Measurements from ENCODE around the gene NDUFS5. TPM values are rescaled to one million over a fixed set of nuclear protein-coding genes. Genes with fewer than 3 reads are reported as not detected.
"Not testable (repeated sequence)": the region's sequence is repeated elsewhere in the genome, so short reads cannot be mapped to it uniquely, and the experiment has no call there.

NDUFS5 gene
- total RNA-seq (10 to 100 TPM; 86.6 to 94.0 TPM), total RNA-seq (52.5 to 97.5 reads per million in 2 donors)

- peaks cover 9% of the 10 kb centered on the region for H3K36me3 Mint-ChIP-seq (ENCODE audit: low read depth)
- H3K9me3 ChIP-seq (ENCODE audit: control insufficient read depth, low read length, poor library complexity, severe bottlenecking), result no peaks in the 10 kb centered on the region
- peak; percentile 61 to 73 (median 68) for DNase-seq
- peaks cover 19% of the 10 kb centered on the region for H3K4me1 Mint-ChIP-seq
- peak within 1 kb of the TSS; percentile 99 for H3K27ac Mint-ChIP-seq
- peak within 1 kb of the TSS; percentile 100 for H3K4me3 Mint-ChIP-seq
- ATAC-seq, result peak; percentile 96
- no peaks in the 10 kb centered on the region for H3K27me3 Mint-ChIP-seq
Measured at GRCh38 chr1:39026051-39026865, at the start of gene NDUFS5. Gene NDUFS5 (plus strand): TSS chr1:39026350. CDS start chr1:39028725, 2,375 bp downstream.

GRCh38 chr1:38977399-38978244, 48.5 kb upstream of the NDUFS5 start:
- not testable (repeated sequence) for H3K4me1 Mint-ChIP-seq; H3K9me3 ChIP-seq (ENCODE audit: control insufficient read depth, low read length, poor library complexity, severe bottlenecking); H3K27me3 Mint-ChIP-seq; H3K36me3 Mint-ChIP-seq (ENCODE audit: low read depth)
- peak; percentile 88 for ATAC-seq
- H3K27ac Mint-ChIP-seq, result peak overlapping the region; percentile 65
- DNase-seq, result peak; percentile 36 to 65 (median 37)
- peak overlapping the region; percentile 45 for H3K4me3 Mint-ChIP-seq

- peak overlapping the region; percentile 65 for H3K27ac Mint-ChIP-seq
- H3K9me3 ChIP-seq (ENCODE audit: control insufficient read depth, low read length, poor library complexity, severe bottlenecking); ATAC-seq; H3K27me3 Mint-ChIP-seq; H3K36me3 Mint-ChIP-seq (ENCODE audit: low read depth); H3K4me1 Mint-ChIP-seq; H3K4me3 Mint-ChIP-seq: not testable (repeated sequence)
- DNase-seq, result peak in 1 of 3 donors; percentile 21
Measured at GRCh38 chr1:38978245-38978542, 48.0 kb upstream of the NDUFS5 start.

GRCh38 chr1:38979380-38979779, 46.8 kb upstream of the NDUFS5 start:
- H3K9me3 ChIP-seq (ENCODE audit: control insufficient read depth, low read length, poor library complexity, severe bottlenecking); H3K27me3 Mint-ChIP-seq; ATAC-seq; DNase-seq; H3K27ac Mint-ChIP-seq; H3K4me1 Mint-ChIP-seq; H3K36me3 Mint-ChIP-seq (ENCODE audit: low read depth): not testable (repeated sequence)
- H3K4me3 Mint-ChIP-seq, result peak overlapping the region; percentile 36

GRCh38 chr1:38989979-38990378, 36.2 kb upstream of the NDUFS5 start:
- Mint-ChIP-seq H3K4me1 (peaks cover 29% of the 10 kb centered on the region), H3K27me3 (peaks cover 5% of the 10 kb centered on the region), H3K36me3 (ENCODE audit: low read depth) (no peaks in the 10 kb centered on the region), H3K27ac (peak overlapping the region; percentile 91), H3K4me3 (peak overlapping the region; percentile 96)
- ATAC-seq (no peak), DNase-seq (no peak)
- H3K9me3 ChIP-seq (ENCODE audit: control insufficient read depth, low read length, poor library complexity, severe bottlenecking), result no peaks in the 10 kb centered on the region

- ATAC-seq (peak; percentile 5), DNase-seq (no peak)
- H3K9me3 ChIP-seq (ENCODE audit: control insufficient read depth, low read length, poor library complexity, severe bottlenecking), result no peaks in the 10 kb centered on the region
- H3K4me3 Mint-ChIP-seq, result peak overlapping the region; percentile 96
- H3K36me3 Mint-ChIP-seq (ENCODE audit: low read depth), result no peaks in the 10 kb centered on the region
- H3K4me1 Mint-ChIP-seq, result peaks cover 32% of the 10 kb centered on the region
- H3K27ac Mint-ChIP-seq, result peak overlapping the region; percentile 91
- H3K27me3 Mint-ChIP-seq, result peaks cover 5% of the 10 kb centered on the region
Measured at GRCh38 chr1:38990386-38990737, 35.8 kb upstream of the NDUFS5 start.

GRCh38 chr1:38990738-38991637, 35.2 kb upstream of the NDUFS5 start, which contains the start of gene AKIRIN1:
Gene AKIRIN1 (plus strand): TSS chr1:38991276. CDS start chr1:38991381, 105 bp downstream.
- peak within 1 kb of the TSS; percentile 96 for H3K4me3 Mint-ChIP-seq
- ATAC-seq, result peak; percentile 95
- H3K36me3 Mint-ChIP-seq (ENCODE audit: low read depth), result no peaks in the 10 kb centered on the region
- H3K27me3 Mint-ChIP-seq, result no peaks in the 10 kb centered on the region
- H3K9me3 ChIP-seq (ENCODE audit: control insufficient read depth, low read length, poor library complexity, severe bottlenecking), result no peaks in the 10 kb centered on the region
- peak; percentile 88 to 93 (median 90) for DNase-seq
- peak within 1 kb of the TSS; percentile 91 for H3K27ac Mint-ChIP-seq
- H3K4me1 Mint-ChIP-seq, result peaks cover 32% of the 10 kb centered on the region

GRCh38 chr1:38991638-38992411, 34.3 kb upstream of the NDUFS5 start:
- ATAC-seq, result no peak
- no peak for DNase-seq
- H3K4me3 Mint-ChIP-seq, result peak overlapping the region; percentile 96
- peaks cover 38% of the 10 kb centered on the region for H3K4me1 Mint-ChIP-seq
- H3K27me3 Mint-ChIP-seq, result no peaks in the 10 kb centered on the region
- H3K27ac Mint-ChIP-seq, result peak overlapping the region; percentile 91
- H3K36me3 Mint-ChIP-seq (ENCODE audit: low read depth), result no peaks in the 10 kb centered on the region
- no peaks in the 10 kb centered on the region for H3K9me3 ChIP-seq (ENCODE audit: control insufficient read depth, low read length, poor library complexity, severe bottlenecking)

- H3K36me3 Mint-ChIP-seq (ENCODE audit: low read depth), result no peaks in the 10 kb centered on the region
- no peaks in the 10 kb centered on the region for H3K27me3 Mint-ChIP-seq
- H3K4me3 Mint-ChIP-seq, result peak overlapping the region; percentile 96
- H3K4me1 Mint-ChIP-seq, result peaks cover 42% of the 10 kb centered on the region
- DNase-seq, result no peak
- no peak for ATAC-seq
- H3K9me3 ChIP-seq (ENCODE audit: control insufficient read depth, low read length, poor library complexity, severe bottlenecking), result no peaks in the 10 kb centered on the region
- H3K27ac Mint-ChIP-seq, result peak overlapping the region; percentile 91
Measured at GRCh38 chr1:38992412-38993111, 33.6 kb upstream of the NDUFS5 start.

- ATAC-seq (no peak), DNase-seq (no peak)
- H3K9me3 ChIP-seq (ENCODE audit: control insufficient read depth, low read length, poor library complexity, severe bottlenecking), result no peaks in the 10 kb centered on the region
- Mint-ChIP-seq H3K27me3 (no peaks in the 10 kb centered on the region), H3K27ac (peak overlapping the region; percentile 93), H3K4me1 (peaks cover 52% of the 10 kb centered on the region), H3K4me3 (peak overlapping the region; percentile 25), H3K36me3 (ENCODE audit: low read depth) (peaks cover 2% of the 10 kb centered on the region)
Measured at GRCh38 chr1:38994196-38994595, 32.0 kb upstream of the NDUFS5 start.

- Mint-ChIP-seq H3K27ac (peak overlapping the region; percentile 93), H3K4me3 (peak overlapping the region; percentile 85), H3K4me1 (peaks cover 52% of the 10 kb centered on the region), H3K27me3 (no peaks in the 10 kb centered on the region), H3K36me3 (ENCODE audit: low read depth) (peaks cover 5% of the 10 kb centered on the region)
- ATAC-seq (peak; percentile 76), DNase-seq (no peak)
- H3K9me3 ChIP-seq (ENCODE audit: control insufficient read depth, low read length, poor library complexity, severe bottlenecking), result no peaks in the 10 kb centered on the region
Measured at GRCh38 chr1:38997034-38997900, 28.9 kb upstream of the NDUFS5 start.

All from T-helper 17 cell (primary cell).